Smooth muscle cell (in vitro differentiated cells): ENCODE measurements around the gene PLEKHH3. TPM values are rescaled to one million over a fixed set of nuclear protein-coding genes. Genes with fewer than 3 reads are reported as not detected.
A peak's percentile ranks its signal among the peaks of the same experiment; 100 is the strongest.

Experiments
- DNase-seq: peaks from one replicate; lab custom pipeline; 2025; ENCODE audit not compliant: unreplicated experiment; lab: John Stamatoyannopoulos, UW
- H2AFZ ChIP-seq: fragments of 200-600 bp; sonication (generic); 2 replicates; pipeline ENCODE4 v1.6.0; 2016; ENCODE audit warnings: antibody characterized with exemption, low read depth, mild to moderate bottlenecking
- H3F3A ChIP-seq: fragments of 200-600 bp; sonication (generic); 2 replicates; pipeline ENCODE4 v1.6.0; 2017; ENCODE audit warnings: antibody characterized with exemption, low read depth
- H3K27ac ChIP-seq: fragments of 200-600 bp; sonication (generic); 2 replicates; pipeline ENCODE4 v1.5.1; 2016; ENCODE audit warnings: low read depth, mild to moderate bottlenecking
- H3K27me3 ChIP-seq: fragments of 200-600 bp; sonication (generic); 2 replicates; pipeline ENCODE4 v1.6.1; 2016; ENCODE audit warnings: low read depth, mild to moderate bottlenecking
- H3K36me3 ChIP-seq: fragments of 200-600 bp; sonication (generic); 2 replicates; pipeline ENCODE4 v1.5.1; 2016; ENCODE audit warnings: low read depth
- H3K4me1 ChIP-seq: fragments of 200-600 bp; sonication (generic); 2 replicates; pipeline ENCODE4 v1.5.1; 2016; ENCODE audit warnings: low read depth
- H3K4me2 ChIP-seq: fragments of 200-600 bp; sonication (generic); 2 replicates; pipeline ENCODE4 v1.6.0; 2016; ENCODE audit warnings: mild to moderate bottlenecking
- H3K4me3 ChIP-seq: fragments of 200-600 bp; sonication (generic); 2 replicates; pipeline ENCODE4 v1.5.1; 2016; ENCODE audit warnings: mild to moderate bottlenecking
- H3K79me2 ChIP-seq: fragments of 200-600 bp; sonication (generic); 2 replicates; pipeline ENCODE4 v1.6.0; 2016; ENCODE audit warnings: low read depth, mild to moderate bottlenecking
- H3K9ac ChIP-seq: fragments of 200-600 bp; sonication (generic); 2 replicates; pipeline ENCODE4 v1.6.0; 2016; ENCODE audit warnings: low read depth
- H3K9me3 ChIP-seq: fragments of 200-600 bp; sonication (generic); replicated peaks from 2 replicates; pipeline ENCODE4 v1.5.1; 2016; ENCODE audit warnings: low read depth
- H4K20me1 ChIP-seq: fragments of 200-600 bp; sonication (generic); 2 replicates; pipeline ENCODE4 v1.6.0; 2016; ENCODE audit warnings: low read depth
- WGBS: methylation state at CpG from one replicate; pipeline ENCODE4 v1.1.7; 2016; ENCODE audit warnings: low lambda C conversion rate; 5-methylcytosine and 5-hydroxymethylcytosine counted together
- polyA plus RNA-seq: library from polyadenylated mRNA; unstranded; fragments of >200 nt; fragmentation: Nextera tagmentation; extraction: Ambion mirVana; gene quantifications from 2 replicates; pipeline ENCODE4 v1.2.1, GENCODE V29; 2016
- total RNA-seq: library from RNA; depleted of rRNA; stranded (reverse); fragments of >200 nt; gene quantifications from 2 replicates; pipeline ENCODE4 v1.2.3, GENCODE V29; 2014
- TF ChIP-seq, protein P1 (sequence below): fragments of 200-600 bp; sonication (generic); IDR thresholded peaks from 2 replicates; pipeline ENCODE4 v1.5.1; 2017; ENCODE audit warnings: borderline replicate concordance, mild to moderate bottlenecking, antibody characterized with exemption; ENCODE audit not compliant: insufficient read depth, poor library complexity, severe bottlenecking

Gene PLEKHH3, protein sequence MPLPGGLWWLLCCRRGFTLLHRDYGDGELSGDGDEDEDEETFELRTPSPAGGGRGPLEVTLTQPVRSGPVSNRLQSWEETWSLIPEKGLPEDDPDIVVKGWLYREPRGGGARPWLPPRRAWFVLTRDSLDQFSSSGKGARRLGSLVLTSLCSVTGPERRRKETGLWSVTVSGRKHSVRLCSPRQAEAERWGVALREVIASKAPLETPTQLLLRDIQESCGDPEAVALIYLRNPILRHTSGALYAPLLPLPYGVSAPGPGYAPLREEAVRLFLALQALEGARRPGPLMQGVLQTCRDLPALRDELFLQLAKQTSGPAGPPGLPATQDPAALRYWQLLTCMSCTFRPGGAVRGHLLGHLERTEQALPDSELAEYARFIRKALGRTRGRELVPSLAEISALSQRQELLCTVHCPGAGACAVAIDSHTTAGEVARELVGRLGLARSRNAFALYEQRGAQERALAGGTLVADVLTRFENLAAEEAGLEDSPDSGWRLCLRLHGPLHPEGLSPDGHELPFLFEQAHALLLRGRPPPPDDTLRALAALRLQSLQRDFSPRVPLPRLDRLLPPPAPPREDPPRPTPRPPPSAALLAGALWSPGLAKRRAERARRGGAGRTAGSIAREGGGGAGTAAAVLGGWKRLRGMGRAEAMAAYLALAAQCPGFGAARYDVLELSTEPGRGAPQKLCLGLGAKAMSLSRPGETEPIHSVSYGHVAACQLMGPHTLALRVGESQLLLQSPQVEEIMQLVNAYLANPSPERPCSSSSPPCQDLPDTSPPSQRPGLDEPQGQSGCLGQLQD
- total RNA-seq (5.0 and 13.3 TPM in 2 replicates), polyA plus RNA-seq (23.6 and 23.7 TPM in 2 replicates)

DNA sequence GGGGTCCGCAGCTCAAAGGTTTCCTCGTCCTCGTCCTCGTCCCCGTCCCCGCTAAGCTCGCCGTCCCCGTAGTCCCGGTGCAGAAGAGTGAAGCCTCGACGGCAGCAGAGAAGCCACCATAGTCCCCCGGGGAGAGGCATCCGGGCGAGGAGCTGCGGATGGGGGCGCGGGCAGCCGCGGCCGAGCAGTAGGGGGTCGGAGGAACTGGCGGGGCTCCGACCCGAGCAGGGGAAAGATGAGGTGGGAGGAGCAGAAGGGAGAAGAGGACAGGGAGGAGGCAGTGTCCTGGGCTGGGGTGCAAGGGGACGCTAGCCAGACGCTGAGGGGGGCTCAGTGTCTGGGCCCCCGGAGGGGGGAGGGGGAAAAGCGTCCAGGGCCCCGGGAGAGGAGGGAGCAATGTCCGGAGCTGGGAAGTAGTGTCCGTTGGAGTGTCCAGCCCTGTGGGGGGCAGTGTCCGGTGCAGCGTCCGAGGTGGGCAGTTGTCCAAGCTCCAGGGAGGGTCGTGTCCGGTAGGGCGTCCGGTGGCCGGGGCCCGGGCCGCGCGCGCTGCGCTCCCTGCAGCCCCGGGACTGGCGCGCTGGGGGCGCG lies at the start of gene PLEKHH3:
TSS of gene PLEKHH3 (minus strand) at position 571 of the 588 bp plus-strand sequence. CDS start at position 140, 431 bp downstream.
- no peaks in the 10 kb centered on the region for H3K9me3 ChIP-seq
- H3K9ac ChIP-seq: peak within 1 kb of the TSS; percentile 79
- H2AFZ ChIP-seq: peak within 1 kb of the TSS; percentile 68
- H3K27ac ChIP-seq: peak within 1 kb of the TSS; percentile 94
- TF ChIP-seq, protein P1, sequence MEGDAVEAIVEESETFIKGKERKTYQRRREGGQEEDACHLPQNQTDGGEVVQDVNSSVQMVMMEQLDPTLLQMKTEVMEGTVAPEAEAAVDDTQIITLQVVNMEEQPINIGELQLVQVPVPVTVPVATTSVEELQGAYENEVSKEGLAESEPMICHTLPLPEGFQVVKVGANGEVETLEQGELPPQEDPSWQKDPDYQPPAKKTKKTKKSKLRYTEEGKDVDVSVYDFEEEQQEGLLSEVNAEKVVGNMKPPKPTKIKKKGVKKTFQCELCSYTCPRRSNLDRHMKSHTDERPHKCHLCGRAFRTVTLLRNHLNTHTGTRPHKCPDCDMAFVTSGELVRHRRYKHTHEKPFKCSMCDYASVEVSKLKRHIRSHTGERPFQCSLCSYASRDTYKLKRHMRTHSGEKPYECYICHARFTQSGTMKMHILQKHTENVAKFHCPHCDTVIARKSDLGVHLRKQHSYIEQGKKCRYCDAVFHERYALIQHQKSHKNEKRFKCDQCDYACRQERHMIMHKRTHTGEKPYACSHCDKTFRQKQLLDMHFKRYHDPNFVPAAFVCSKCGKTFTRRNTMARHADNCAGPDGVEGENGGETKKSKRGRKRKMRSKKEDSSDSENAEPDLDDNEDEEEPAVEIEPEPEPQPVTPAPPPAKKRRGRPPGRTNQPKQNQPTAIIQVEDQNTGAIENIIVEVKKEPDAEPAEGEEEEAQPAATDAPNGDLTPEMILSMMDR: peak; percentile 9
- H3K4me2 ChIP-seq: peak within 1 kb of the TSS; percentile 97
- H3F3A ChIP-seq: peaks cover 15% of the 10 kb centered on the region
- no peaks in the 10 kb centered on the region for H3K27me3 ChIP-seq
- DNase-seq: no peak
- H3K4me1 ChIP-seq: peaks cover 40% of the 10 kb centered on the region
- H3K4me3 ChIP-seq: peak within 1 kb of the TSS; percentile 85
- peaks cover 49% of the 10 kb centered on the region for H4K20me1 ChIP-seq
- no peaks in the 10 kb centered on the region for H3K36me3 ChIP-seq
- WGBS: under 1% methylated on average over 27 of the region's 51 CpGs
- peaks cover 6% of the 10 kb centered on the region for H3K79me2 ChIP-seq

DNA sequence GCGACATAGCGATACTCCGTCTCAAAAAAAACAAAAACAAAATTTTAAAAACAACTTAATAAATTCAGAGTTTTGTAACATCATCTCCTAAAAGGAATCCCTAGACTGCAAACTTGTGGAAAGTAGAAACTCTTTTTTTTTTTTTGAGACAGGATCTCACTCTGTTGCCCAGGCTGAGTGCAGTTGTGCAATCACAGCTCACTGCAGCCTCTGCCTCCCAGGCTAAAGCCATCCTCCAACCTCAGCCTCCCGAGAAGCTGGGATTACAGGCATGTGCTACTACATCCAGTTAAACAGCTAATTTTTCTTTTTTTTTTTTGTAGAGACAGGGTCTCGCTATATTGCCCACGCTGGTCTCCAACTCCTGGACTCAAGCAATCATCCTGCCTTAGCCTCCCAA lies 48.3 kb upstream of the PLEKHH3 start:
- no peak overlapping the region for H3K4me3 ChIP-seq
- H3K9me3 ChIP-seq: no peaks in the 10 kb centered on the region
- no peak overlapping the region for H3K27ac ChIP-seq
- H3K4me1 ChIP-seq: no peaks in the 10 kb centered on the region
- 100% methylated on average over 6 of the region's 6 CpGs for WGBS
- H2AFZ ChIP-seq: no peak overlapping the region
- no peaks in the 10 kb centered on the region for H3K36me3 ChIP-seq
- H3K27me3 ChIP-seq: no peaks in the 10 kb centered on the region
- no peak overlapping the region for H3K4me2 ChIP-seq
- H3F3A ChIP-seq: no peaks in the 10 kb centered on the region
- no peak for DNase-seq
- H4K20me1 ChIP-seq: no peaks in the 10 kb centered on the region
- TF ChIP-seq, protein P1: no peak
- H3K79me2 ChIP-seq: no peaks in the 10 kb centered on the region
- H3K9ac ChIP-seq: no peak overlapping the region

DNA sequence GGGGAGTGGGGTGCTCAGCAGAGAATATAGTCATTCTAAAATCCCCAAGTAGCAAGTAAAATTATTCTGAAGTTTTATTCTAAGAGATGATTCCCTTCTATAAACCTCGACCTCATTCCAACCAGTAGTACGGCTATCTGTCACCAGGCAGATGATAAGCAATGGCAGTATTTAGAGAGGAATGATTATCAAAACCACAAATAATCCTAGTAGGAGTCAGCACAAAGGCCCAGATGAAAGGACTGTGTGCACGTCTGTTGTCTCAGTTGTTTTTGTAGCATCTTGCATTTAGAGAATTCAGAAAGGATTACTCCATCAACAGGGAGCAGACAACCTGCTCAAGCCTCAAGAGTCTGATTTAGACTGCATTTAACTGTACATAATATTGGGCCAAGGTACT lies 46.8 kb upstream of the PLEKHH3 start:
- Histone ChIP-seq H3K27me3 (no peaks in the 10 kb centered on the region), H3K4me1 (no peaks in the 10 kb centered on the region), H3K9me3 (no peaks in the 10 kb centered on the region), H2AFZ (no peak overlapping the region), H3F3A (no peaks in the 10 kb centered on the region), H3K79me2 (no peaks in the 10 kb centered on the region), H4K20me1 (no peaks in the 10 kb centered on the region), H3K9ac (no peak overlapping the region), H3K27ac (no peak overlapping the region), H3K36me3 (no peaks in the 10 kb centered on the region), H3K4me3 (no peak overlapping the region), H3K4me2 (no peak overlapping the region)
- no peak for DNase-seq
- 71% methylated on average over 3 of the region's 3 CpGs for WGBS
- TF ChIP-seq, protein P1: no peak
